ENCODE measurements around the gene A3GALT2. TPM values are rescaled to one million over a fixed set of nuclear protein-coding genes. Genes with fewer than 3 reads are reported as not detected.

The A3GALT2 gene
- total and polyA plus RNA-seq, 9 of the 15 experiments (the other 6 are each of a cell fraction or from before 2014, with no cell fraction given), result not detected

DNA sequence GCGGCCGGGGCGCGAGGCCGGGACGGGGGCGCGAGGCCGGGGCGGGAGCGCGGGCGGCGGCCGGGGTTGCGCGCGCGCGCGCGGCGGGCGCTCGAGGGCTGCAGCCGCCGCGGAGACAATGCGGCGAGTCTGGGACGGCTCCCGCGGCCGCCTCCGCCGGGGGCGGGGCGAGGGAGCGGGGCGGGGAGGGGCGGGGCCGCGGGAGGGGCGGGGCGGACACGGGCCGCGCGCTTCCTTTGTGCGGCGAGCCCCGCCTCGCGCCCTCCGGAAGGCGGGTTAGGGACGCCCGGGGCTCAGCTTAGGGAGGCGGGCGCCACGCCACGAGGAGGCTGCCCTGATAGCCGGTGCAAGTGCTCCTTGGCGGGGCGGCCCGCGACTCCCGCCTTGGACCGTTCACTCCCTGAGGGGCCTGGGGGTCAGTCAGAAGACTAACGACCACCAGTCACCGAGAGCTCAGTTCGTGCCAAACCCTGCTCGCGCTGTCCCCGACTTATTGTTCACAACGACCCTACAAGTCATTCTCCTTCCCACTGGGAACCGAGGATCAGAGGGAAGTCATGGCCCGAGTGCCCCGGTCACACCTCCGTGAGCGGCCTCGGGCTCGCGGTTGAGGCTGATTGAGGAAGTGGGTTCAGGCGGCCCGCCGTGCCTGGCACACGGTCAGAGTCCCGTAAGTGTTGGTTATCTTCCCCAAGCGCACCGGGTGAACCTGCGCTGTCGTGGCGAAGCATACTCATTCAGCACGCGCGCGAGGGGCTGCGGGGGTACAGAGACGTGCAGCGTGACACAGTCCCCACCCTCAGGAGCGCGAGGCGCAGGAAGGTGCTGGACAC lies 29.1 kb upstream of the A3GALT2 start (continued):
- TF ChIP-seq ARID4B (CRISPR knock-in tag; IDR thresholded peaks at IDR 0.05) (peak; percentile 83), FOSL1 (tag; conservative IDR thresholded peaks at IDR 0.05) (no peak), ZNF143 (CRISPR knock-in tag; IDR thresholded peaks at IDR 0.05) (no peak), BDP1 (IDR thresholded peaks at IDR 0.05; ENCODE audit: insufficient read depth, insufficient read length) (no peak), ERF (CRISPR knock-in tag; IDR thresholded peaks at IDR 0.05) (peak; percentile 92), XRCC4 (IDR thresholded peaks at IDR 0.05; ENCODE audit: extremely low read depth, insufficient read depth, insufficient read length) (no peak), CBX3 (IDR thresholded peaks at IDR 0.05; ENCODE audit: borderline replicate concordance in 1 of 2, low read length in 2 of 2) (peak in 1 of 2 experiments; percentile 18; a peak in 1 of 3 replicates), FIP1L1 (IDR thresholded peaks at IDR 0.05; ENCODE audit: low read depth, low read length, poor library complexity, severe bottlenecking) (peak; percentile 39), BMI1 (IDR thresholded peaks at IDR 0.05; ENCODE audit: low read length) (no peak), HOXB6 (CRISPR knock-in tag; IDR thresholded peaks at IDR 0.05; ENCODE audit: borderline replicate concordance) (no peak), MCM5 (IDR thresholded peaks at IDR 0.05; ENCODE audit: low read depth) (no peak), MCM2 (IDR thresholded peaks at IDR 0.05; ENCODE audit: low read depth) (no peak), PHTF2 (CRISPR knock-in tag; IDR thresholded peaks at IDR 0.05) (no peak), PATZ1 (CRISPR knock-in tag; IDR thresholded peaks at IDR 0.05; ENCODE audit: borderline replicate concordance) (no peak), TFAM (CRISPR knock-in tag; conservative IDR thresholded peaks at IDR 0.05) (no peak), ZNF232 (CRISPR knock-in tag; IDR thresholded peaks at IDR 0.05) (peak; percentile 54; the same call in 1 of the 2 replicates), E2F8 (IDR thresholded peaks at IDR 0.05; ENCODE audit: low read depth, partially characterized antibody) (no peak), TGIF2 (CRISPR knock-in tag; IDR thresholded peaks at IDR 0.05) (no peak), NFYB (IDR thresholded peaks at IDR 0.05; ENCODE audit: extremely low read depth, insufficient read length) (no peak)
